Activated T-helper 17 cell treated with anti-CD3 and anti-CD28 coated beads, Interleukin-2, amount 50 U/mL, for 72 hours (primary cell): ENCODE data around the gene HIP1R. TPM values are rescaled to one million over a fixed set of nuclear protein-coding genes. Genes with fewer than 3 reads are reported as not detected.
"Not testable (repeated sequence)": the region's sequence is repeated elsewhere in the genome, so short reads cannot be mapped to it uniquely, and the experiment has no call there.

ENCODE experiments used
- ATAC-seq: fragments of 150-1000 bp; cut with Tn5 transposase; replicated peaks from 2 replicates; pipeline ENCODE4 v1.10.0; 2021; ENCODE audit warnings: mild to moderate bottlenecking, moderate library complexity
- H3K27ac Mint-ChIP-seq: one replicate; pipeline ENCODE4 v1.8.0; 2022; ENCODE audit warnings: mixed read lengths
- H3K27me3 Mint-ChIP-seq: one replicate; pipeline ENCODE4 v1.8.0; 2022; ENCODE audit warnings: mixed read lengths
- H3K36me3 Mint-ChIP-seq: one replicate; pipeline ENCODE4 v1.8.0; 2022; ENCODE audit warnings: low read depth, mild to moderate bottlenecking, mixed read lengths
- H3K4me1 Mint-ChIP-seq: one replicate; pipeline ENCODE4 v1.8.0; 2022; ENCODE audit warnings: mixed read lengths
- H3K4me3 Mint-ChIP-seq: one replicate; pipeline ENCODE4 v1.8.0; 2022; ENCODE audit warnings: mild to moderate bottlenecking, mixed read lengths
- H3K9me3 Mint-ChIP-seq: one replicate; pipeline ENCODE4 v1.8.0; 2022; ENCODE audit warnings: mixed read lengths
- total RNA-seq, 2 donors: library from RNA; stranded (reverse); gene quantifications; one replicate each; pipeline ENCODE4 v1.2.3, GENCODE V29; 2022

The HIP1R gene
- total RNA-seq, 2 donors from 2014 or later = 14.7 to 23.3 TPM

GRCh38 chr12:122894193-122895121 is 59.2 kb downstream of the HIP1R start:
- ATAC-seq = no peak
- peaks cover 29% of the 10 kb centered on the region for H3K36me3 Mint-ChIP-seq
- no peaks in the 10 kb centered on the region for H3K27me3 Mint-ChIP-seq
- H3K4me1 Mint-ChIP-seq = peaks cover 49% of the 10 kb centered on the region
- peak overlapping the region; percentile 91 for H3K4me3 Mint-ChIP-seq
- H3K27ac Mint-ChIP-seq = peak overlapping the region; percentile 92
- peaks cover 4% of the 10 kb centered on the region for H3K9me3 Mint-ChIP-seq

GRCh38 chr12:122895320-122895703 is 60.1 kb downstream of the HIP1R start:
- H3K9me3 Mint-ChIP-seq = peaks cover 4% of the 10 kb centered on the region
- ATAC-seq = no peak
- peak overlapping the region; percentile 92 for H3K27ac Mint-ChIP-seq
- no peaks in the 10 kb centered on the region for H3K27me3 Mint-ChIP-seq
- H3K36me3 Mint-ChIP-seq = peaks cover 29% of the 10 kb centered on the region
- H3K4me1 Mint-ChIP-seq = peaks cover 48% of the 10 kb centered on the region
- peak overlapping the region; percentile 91 for H3K4me3 Mint-ChIP-seq

GRCh38 chr12:122895704-122896636 is 60.7 kb downstream of the HIP1R start, which contains the start of gene VPS37B:
TSS of gene VPS37B (minus strand) at chr12:122896124. CDS start at chr12:122896062, 62 bp downstream.
- H3K27me3 Mint-ChIP-seq = no peaks in the 10 kb centered on the region
- H3K4me1 Mint-ChIP-seq = peaks cover 42% of the 10 kb centered on the region
- H3K27ac Mint-ChIP-seq = peak within 1 kb of the TSS; percentile 92
- peak within 1 kb of the TSS; percentile 91 for H3K4me3 Mint-ChIP-seq
- peaks cover 29% of the 10 kb centered on the region for H3K36me3 Mint-ChIP-seq
- peak; percentile 68 for ATAC-seq
- peaks cover 4% of the 10 kb centered on the region for H3K9me3 Mint-ChIP-seq

- peaks cover 29% of the 10 kb centered on the region for H3K36me3 Mint-ChIP-seq
- no peak for ATAC-seq
- no peaks in the 10 kb centered on the region for H3K27me3 Mint-ChIP-seq
- H3K4me3 Mint-ChIP-seq = peak overlapping the region; percentile 91
- H3K9me3 Mint-ChIP-seq = peaks cover 4% of the 10 kb centered on the region
- peak overlapping the region; percentile 92 for H3K27ac Mint-ChIP-seq
- H3K4me1 Mint-ChIP-seq = peaks cover 42% of the 10 kb centered on the region
These were observed 61.4 kb downstream of the HIP1R start for GRCh38 chr12:122896662-122897061.

- H3K4me3 Mint-ChIP-seq = no peak overlapping the region
- no peak for ATAC-seq
- H3K36me3 Mint-ChIP-seq = peaks cover 18% of the 10 kb centered on the region
- no peak overlapping the region for H3K27ac Mint-ChIP-seq
- H3K27me3 Mint-ChIP-seq = no peaks in the 10 kb centered on the region
- H3K9me3 Mint-ChIP-seq = peaks cover 4% of the 10 kb centered on the region
- peaks cover 34% of the 10 kb centered on the region for H3K4me1 Mint-ChIP-seq
These were observed 64.6 kb downstream of the HIP1R start for GRCh38 chr12:122899887-122900286.

GRCh38 chr12:122902854-122903692 is 67.8 kb downstream of the HIP1R start:
- H3K4me1 Mint-ChIP-seq = peaks cover 21% of the 10 kb centered on the region

GRCh38 chr12:122903693-122904034 is 68.4 kb downstream of the HIP1R start:
- ATAC-seq = no peak
- peaks cover 15% of the 10 kb centered on the region for H3K4me1 Mint-ChIP-seq
- no peaks in the 10 kb centered on the region for H3K36me3 Mint-ChIP-seq
- no peaks in the 10 kb centered on the region for H3K9me3 Mint-ChIP-seq
- no peaks in the 10 kb centered on the region for H3K27me3 Mint-ChIP-seq
- H3K27ac Mint-ChIP-seq = no peak overlapping the region
- H3K4me3 Mint-ChIP-seq = no peak overlapping the region

More at GRCh38 chr12:122902854-122903692, 67.8 kb downstream of the HIP1R start:
- Mint-ChIP-seq H3K9me3 (no peaks in the 10 kb centered on the region), H3K4me3 (no peak overlapping the region), H3K27me3 (no peaks in the 10 kb centered on the region), H3K27ac (no peak overlapping the region), H3K36me3 (no peaks in the 10 kb centered on the region)
- no peak for ATAC-seq

GRCh38 chr12:122905258-122905657 is 70.0 kb downstream of the HIP1R start:
- not testable (repeated sequence) for ATAC-seq, H3K4me3 Mint-ChIP-seq, H3K4me1 Mint-ChIP-seq, H3K36me3 Mint-ChIP-seq, H3K27ac Mint-ChIP-seq, H3K9me3 Mint-ChIP-seq, H3K27me3 Mint-ChIP-seq

- H3K36me3 Mint-ChIP-seq = no peaks in the 10 kb centered on the region
- no peaks in the 10 kb centered on the region for H3K27me3 Mint-ChIP-seq
- no peaks in the 10 kb centered on the region for H3K4me1 Mint-ChIP-seq
- no peak for ATAC-seq
- H3K27ac Mint-ChIP-seq = no peak overlapping the region
- no peaks in the 10 kb centered on the region for H3K9me3 Mint-ChIP-seq
- H3K4me3 Mint-ChIP-seq = no peak overlapping the region
These were observed 73.7 kb downstream of the HIP1R start for GRCh38 chr12:122908915-122909314.

- no peak for ATAC-seq
- no peaks in the 10 kb centered on the region for H3K27me3 Mint-ChIP-seq
- H3K9me3 Mint-ChIP-seq = no peaks in the 10 kb centered on the region
- no peak overlapping the region for H3K27ac Mint-ChIP-seq
- H3K36me3 Mint-ChIP-seq = no peaks in the 10 kb centered on the region
- no peaks in the 10 kb centered on the region for H3K4me1 Mint-ChIP-seq
- H3K4me3 Mint-ChIP-seq = no peak overlapping the region
These were observed 74.4 kb downstream of the HIP1R start for GRCh38 chr12:122909442-122910288.
